Neural cell (in vitro differentiated cells): ENCODE measurements around the gene ALOX12B. TPM values are rescaled to one million over a fixed set of nuclear protein-coding genes. Genes with fewer than 3 reads are reported as not detected.

Experiments
- H2AFZ ChIP-seq: fragments of 200-600, 300-800 bp; sonication (generic), shearing (Covaris generic); 2 replicates; pipeline ENCODE4 v1.6.0; 2014; ENCODE audit warnings: low read depth, mild to moderate bottlenecking, antibody characterized with exemption, low read length, moderate library complexity
- H3F3A ChIP-seq: fragments of 200-600 bp; shearing (Covaris generic); 2 replicates; pipeline ENCODE4 v1.6.1; 2016; ENCODE audit warnings: mild to moderate bottlenecking, moderate library complexity, mixed read lengths, antibody characterized with exemption, low read length; ENCODE audit not compliant: insufficient read depth, poor library complexity, severe bottlenecking
- H3K27ac ChIP-seq: fragments of 200-600, 300-800 bp; sonication (generic), shearing (Covaris generic); 2 replicates; pipeline ENCODE4 v1.5.1; 2014; ENCODE audit warnings: mild to moderate bottlenecking, low read length, moderate library complexity
- H3K27me3 ChIP-seq: fragments of 300-800, 200-600 bp; sonication (generic), shearing (Covaris generic); 2 replicates; pipeline ENCODE4 v1.6.0; 2014; ENCODE audit warnings: mild to moderate bottlenecking, low read depth, low read length, moderate library complexity; ENCODE audit not compliant: insufficient read depth
- H3K36me3 ChIP-seq: fragments of 300-800, 200-600 bp; sonication (generic), shearing (Covaris generic); 2 replicates; pipeline ENCODE4 v1.5.1; 2014; ENCODE audit warnings: mild to moderate bottlenecking, antibody characterized with exemption, low read length, moderate library complexity; ENCODE audit not compliant: insufficient read depth
- H3K4me2 ChIP-seq: fragments of 300-800, 200-600 bp; sonication (generic), shearing (Covaris generic); 2 replicates; pipeline ENCODE4 v1.6.0; 2014; ENCODE audit warnings: mild to moderate bottlenecking, low read length
- H3K4me3 ChIP-seq: fragments of 300-800, 200-600 bp; sonication (generic), shearing (Covaris generic); 2 replicates; pipeline ENCODE4 v1.5.1; 2014; ENCODE audit warnings: mild to moderate bottlenecking, low read length, moderate library complexity
- H3K79me2 ChIP-seq: fragments of 200-600 bp; shearing (Covaris generic); replicated peaks from 2 replicates; pipeline ENCODE4 v1.6.0; 2014; ENCODE audit warnings: mild to moderate bottlenecking, low read length, moderate library complexity; ENCODE audit not compliant: insufficient read depth
- H3K9ac ChIP-seq: fragments of 300-800, 200-600 bp; sonication (generic), shearing (Covaris generic); 2 replicates; pipeline ENCODE4 v1.6.1; 2016; ENCODE audit warnings: mild to moderate bottlenecking, low read length, mixed read lengths
- H3K9me2 ChIP-seq: fragments of 200-600 bp; shearing (Covaris generic); 2 replicates; pipeline ENCODE4 v1.6.1; 2016; ENCODE audit warnings: mild to moderate bottlenecking, low read length, mixed read lengths; ENCODE audit not compliant: insufficient read depth
- H3K9me3 ChIP-seq: fragments of 200-600, 300-800 bp; sonication (generic), shearing (Covaris generic); 2 replicates; pipeline ENCODE4 v1.6.1; 2016; ENCODE audit warnings: mild to moderate bottlenecking, mixed run types, low read length, moderate library complexity, mixed read lengths
- H4K20me1 ChIP-seq: fragments of 200-600 bp; shearing (Covaris generic); 2 replicates; pipeline ENCODE4 v1.6.1; 2016; ENCODE audit warnings: mild to moderate bottlenecking, mixed run types; ENCODE audit not compliant: insufficient read depth
- CTCF ChIP-seq: fragments of 450-650 bp; IDR thresholded peaks from 2 replicates; pipeline ENCODE4 v1.5.1; 2014; ENCODE audit warnings: antibody characterized with exemption, mild to moderate bottlenecking, moderate library complexity; ENCODE audit not compliant: poor library complexity, severe bottlenecking
- EP300 ChIP-seq: fragments of 450-650 bp; conservative IDR thresholded peaks from 2 replicates; pipeline ENCODE4 v1.6.1; 2014; ENCODE audit warnings: antibody characterized with exemption, mild to moderate bottlenecking, moderate library complexity; ENCODE audit not compliant: poor library complexity, severe bottlenecking
- POLR2AphosphoS5 ChIP-seq: IDR thresholded peaks from 2 replicates; pipeline ENCODE4 v1.6.1; 2012
- RAD21 ChIP-seq: fragments of 450-650 bp; conservative IDR thresholded peaks from 2 replicates; pipeline ENCODE4 v1.6.1; 2014; ENCODE audit warnings: antibody characterized with exemption, mild to moderate bottlenecking, moderate library complexity
- REST ChIP-seq: IDR thresholded peaks from 2 replicates; pipeline ENCODE4 v1.6.1; 2012; ENCODE audit warnings: borderline replicate concordance
- SMC3 ChIP-seq: fragments of 450-650 bp; conservative IDR thresholded peaks from 2 replicates; pipeline ENCODE4 v1.6.1; 2014; ENCODE audit warnings: antibody characterized with exemption, mild to moderate bottlenecking, moderate library complexity; ENCODE audit not compliant: poor library complexity
- polyA plus RNA-seq: library from polyadenylated mRNA; depleted of rRNA; stranded (reverse); fragments of >200 nt; gene quantifications from 2 replicates; pipeline ENCODE4 v1.2.3, GENCODE V29; 2014

Gene ALOX12B
- polyA plus RNA-seq, 1 donor from 2014 or later, result 0.31 TPM

- no peak overlapping the region for H3K4me2 ChIP-seq
- no peaks in the 10 kb centered on the region for H3K36me3 ChIP-seq
- no peak for TF ChIP-seq SMC3
- peaks cover 33% of the 10 kb centered on the region for H3K27me3 ChIP-seq
- H3K9me2 ChIP-seq, result no peaks in the 10 kb centered on the region
- H3K9ac ChIP-seq, result no peak overlapping the region
- no peak overlapping the region for H2AFZ ChIP-seq
- no peaks in the 10 kb centered on the region for H3K79me2 ChIP-seq
- H3F3A ChIP-seq, result no peaks in the 10 kb centered on the region
- no peaks in the 10 kb centered on the region for H3K9me3 ChIP-seq
- H4K20me1 ChIP-seq, result no peaks in the 10 kb centered on the region
- H3K4me3 ChIP-seq, result no peak overlapping the region
- H3K27ac ChIP-seq, result no peak overlapping the region
These were observed 30.4 kb downstream of the ALOX12B start for GRCh38 chr17:8056976-8057625.

GRCh38 chr17:8056232-8056975 is 31.1 kb downstream of the ALOX12B start:
- H2AFZ ChIP-seq, result no peak overlapping the region
- H3K36me3 ChIP-seq, result no peaks in the 10 kb centered on the region
- H3F3A ChIP-seq, result no peaks in the 10 kb centered on the region
- peaks cover 27% of the 10 kb centered on the region for H3K27me3 ChIP-seq
- no peak overlapping the region for H3K4me2 ChIP-seq
- no peak overlapping the region for H3K27ac ChIP-seq
- no peaks in the 10 kb centered on the region for H3K9me2 ChIP-seq
- H3K79me2 ChIP-seq, result no peaks in the 10 kb centered on the region
- H4K20me1 ChIP-seq, result no peaks in the 10 kb centered on the region
- no peak overlapping the region for H3K9ac ChIP-seq
- no peak overlapping the region for H3K4me3 ChIP-seq
- no peaks in the 10 kb centered on the region for H3K9me3 ChIP-seq
- no peak for TF ChIP-seq RAD21
- no peak for TF ChIP-seq EP300
- no peak for TF ChIP-seq POLR2AphosphoS5

GRCh38 chr17:8055851-8056231 is 31.7 kb downstream of the ALOX12B start:
- Histone ChIP-seq H3K27ac (no peak overlapping the region), H3K9me2 (no peaks in the 10 kb centered on the region), H3K79me2 (no peaks in the 10 kb centered on the region), H4K20me1 (no peaks in the 10 kb centered on the region), H3K27me3 (peaks cover 21% of the 10 kb centered on the region), H3K36me3 (no peaks in the 10 kb centered on the region), H3F3A (no peaks in the 10 kb centered on the region), H2AFZ (no peak overlapping the region), H3K9ac (no peak overlapping the region), H3K4me2 (no peak overlapping the region), H3K4me3 (no peak overlapping the region), H3K9me3 (no peaks in the 10 kb centered on the region)
- TF ChIP-seq CTCF (no peak), RAD21 (no peak)

- Histone ChIP-seq H3K9me3 (no peaks in the 10 kb centered on the region), H3K4me2 (no peak overlapping the region), H3K4me3 (no peak overlapping the region), H3F3A (no peaks in the 10 kb centered on the region), H2AFZ (no peak overlapping the region), H3K79me2 (no peaks in the 10 kb centered on the region), H3K9ac (no peak overlapping the region), H3K9me2 (no peaks in the 10 kb centered on the region), H4K20me1 (no peaks in the 10 kb centered on the region), H3K27me3 (peaks cover under 1% of the 10 kb centered on the region), H3K36me3 (no peaks in the 10 kb centered on the region), H3K27ac (no peak overlapping the region)
- no peak for TF ChIP-seq REST
These were observed 33.9 kb downstream of the ALOX12B start for GRCh38 chr17:8053600-8053999.
